ENCODE data around the gene MND1. TPM values are rescaled to one million over a fixed set of nuclear protein-coding genes. Genes with fewer than 3 reads are reported as not detected.

The MND1 gene
- total RNA-seq, 2 experiments from 2014 or later, result 0.42 TPM; not detected in 1

DNA sequence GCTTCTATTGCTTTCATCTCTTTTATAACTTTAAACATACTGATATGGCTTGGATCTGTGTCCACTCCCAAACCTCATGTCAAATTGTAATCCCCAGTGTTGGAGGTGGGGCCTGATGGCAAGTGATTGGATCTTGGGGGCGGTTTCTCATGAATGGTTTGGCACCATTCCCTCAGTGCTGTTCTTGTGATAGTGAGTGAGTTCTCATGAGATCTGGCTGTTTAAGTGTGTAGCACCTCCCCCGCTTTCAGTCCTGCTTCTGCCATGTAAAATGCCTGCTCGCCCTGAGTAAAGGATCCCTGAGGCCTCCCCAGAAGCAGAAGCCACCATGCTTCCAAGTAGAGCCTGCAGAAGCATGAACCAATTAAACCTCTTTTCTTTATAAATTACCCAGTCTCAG, 17.7 kb downstream of the MND1 start:
- Histone ChIP-seq H3K27ac (ENCODE audit: low read depth in 1 of 2, low read length in 2 of 2) (no peak overlapping the region), H3K4me3 (ENCODE audit: low read length) (no peak overlapping the region), H3K9me3 (ENCODE audit: control insufficient read depth in 1 of 2, insufficient read depth in 1 of 2, low read length in 2 of 2) (no peaks in the 10 kb centered on the region), H3K27me3 (ENCODE audit: control insufficient read depth in 1 of 2, insufficient read depth in 2 of 2, low read length in 2 of 2) (no peaks in the 10 kb centered on the region), H3K36me3 (ENCODE audit: insufficient read depth, low read length) (no peaks in the 10 kb centered on the region), H3K4me1 (ENCODE audit: insufficient read depth, low read length) (no peaks in the 10 kb centered on the region)
- Mint-ChIP-seq H3K4me3 (no peak overlapping the region), H3K27ac (no peak overlapping the region), H3K27me3 (no peaks in the 10 kb centered on the region), H3K36me3 (ENCODE audit: low read depth) (no peaks in the 10 kb centered on the region), H3K9me3 (no peaks in the 10 kb centered on the region), H3K4me1 (ENCODE audit: low read depth) (peaks cover 5% of the 10 kb centered on the region)
- no peak for DNase-seq
- TF ChIP-seq, protein P1, sequence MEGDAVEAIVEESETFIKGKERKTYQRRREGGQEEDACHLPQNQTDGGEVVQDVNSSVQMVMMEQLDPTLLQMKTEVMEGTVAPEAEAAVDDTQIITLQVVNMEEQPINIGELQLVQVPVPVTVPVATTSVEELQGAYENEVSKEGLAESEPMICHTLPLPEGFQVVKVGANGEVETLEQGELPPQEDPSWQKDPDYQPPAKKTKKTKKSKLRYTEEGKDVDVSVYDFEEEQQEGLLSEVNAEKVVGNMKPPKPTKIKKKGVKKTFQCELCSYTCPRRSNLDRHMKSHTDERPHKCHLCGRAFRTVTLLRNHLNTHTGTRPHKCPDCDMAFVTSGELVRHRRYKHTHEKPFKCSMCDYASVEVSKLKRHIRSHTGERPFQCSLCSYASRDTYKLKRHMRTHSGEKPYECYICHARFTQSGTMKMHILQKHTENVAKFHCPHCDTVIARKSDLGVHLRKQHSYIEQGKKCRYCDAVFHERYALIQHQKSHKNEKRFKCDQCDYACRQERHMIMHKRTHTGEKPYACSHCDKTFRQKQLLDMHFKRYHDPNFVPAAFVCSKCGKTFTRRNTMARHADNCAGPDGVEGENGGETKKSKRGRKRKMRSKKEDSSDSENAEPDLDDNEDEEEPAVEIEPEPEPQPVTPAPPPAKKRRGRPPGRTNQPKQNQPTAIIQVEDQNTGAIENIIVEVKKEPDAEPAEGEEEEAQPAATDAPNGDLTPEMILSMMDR (IDR thresholded peaks at IDR 0.05), result no peak
- no peak for ATAC-seq (ENCODE audit: poor library complexity)
- ChIA-PET CTCF (no interaction called here), POLR2A (no interaction called here)
- intact Hi-C loops (cut with DNase I, micrococcal nuclease), result no loop called here

DNA sequence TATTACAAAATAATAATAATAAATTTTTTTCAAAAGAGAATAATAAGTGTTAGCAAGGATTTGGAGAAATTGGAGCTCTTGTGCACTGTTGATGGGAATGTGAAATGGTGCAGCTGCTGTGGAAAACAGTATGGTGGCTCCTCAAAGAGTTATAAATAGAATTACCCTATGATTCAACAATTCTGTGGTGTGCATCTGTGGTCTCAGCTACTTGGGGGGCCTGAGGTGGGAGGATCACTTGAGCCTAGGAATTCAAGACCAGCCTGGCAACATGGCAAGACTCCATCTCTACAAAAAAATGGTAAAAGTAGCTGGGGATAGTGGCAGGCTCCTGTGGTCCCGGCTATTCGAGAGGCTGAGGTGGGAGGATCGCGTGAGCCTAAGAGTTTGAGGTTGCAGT, 19.6 kb downstream of the MND1 start:
- intact Hi-C loops (cut with DNase I, micrococcal nuclease), result no loop called here
- POLR2A ChIA-PET, result no interaction called here
- Histone ChIP-seq H3K36me3 (ENCODE audit: insufficient read depth, low read length) (no peaks in the 10 kb centered on the region), H3K9me3 (ENCODE audit: control insufficient read depth in 1 of 2, insufficient read depth in 1 of 2, low read length in 2 of 2) (no peaks in the 10 kb centered on the region), H3K27ac (ENCODE audit: low read depth in 1 of 2, low read length in 2 of 2) (no peak overlapping the region), H3K27me3 (ENCODE audit: control insufficient read depth in 1 of 2, insufficient read depth in 2 of 2, low read length in 2 of 2) (no peaks in the 10 kb centered on the region), H3K4me3 (ENCODE audit: low read length) (no peak overlapping the region), H3K4me1 (ENCODE audit: insufficient read depth, low read length) (no peaks in the 10 kb centered on the region)
- Mint-ChIP-seq H3K4me1 (ENCODE audit: low read depth) (peaks cover 5% of the 10 kb centered on the region), H3K27ac (no peak overlapping the region), H3K36me3 (ENCODE audit: low read depth) (no peaks in the 10 kb centered on the region), H3K9me3 (no peaks in the 10 kb centered on the region), H3K27me3 (no peaks in the 10 kb centered on the region), H3K4me3 (no peak overlapping the region)
- DNase-seq, result no peak
- TF ChIP-seq, protein P1 (IDR thresholded peaks at IDR 0.05), result no peak
- ATAC-seq (ENCODE audit: poor library complexity), result no peak
- CTCF ChIA-PET, result interaction anchor here (1.1 kb wide), 1 partner anchor 18 kb away, joined by 3 read pairs; no protein-coding TSS in a partner anchor

DNA sequence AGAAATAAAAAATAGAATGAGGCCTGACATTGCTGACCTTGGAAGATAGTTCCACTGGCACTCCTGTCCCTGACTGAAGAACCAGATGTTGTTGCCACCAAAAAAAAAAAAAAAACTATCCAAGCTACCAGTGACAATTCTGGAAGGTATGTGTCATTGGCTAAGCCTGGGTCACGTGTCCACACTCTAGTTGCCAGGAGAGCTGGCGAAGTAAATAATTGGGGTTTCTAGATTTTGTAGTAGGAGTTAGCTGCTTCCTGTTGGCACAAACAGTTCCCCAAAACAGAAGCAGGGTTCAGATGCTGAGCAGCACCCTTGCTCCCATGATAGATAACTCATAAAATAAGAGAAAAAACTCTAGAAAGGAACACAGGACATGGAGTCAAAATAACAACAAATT, 20.5 kb downstream of the MND1 start:
- Mint-ChIP-seq H3K4me3 (no peak overlapping the region), H3K27ac (no peak overlapping the region), H3K27me3 (no peaks in the 10 kb centered on the region), H3K36me3 (ENCODE audit: low read depth) (no peaks in the 10 kb centered on the region), H3K4me1 (ENCODE audit: low read depth) (peaks cover 5% of the 10 kb centered on the region), H3K9me3 (no peaks in the 10 kb centered on the region)
- intact Hi-C loops (cut with DNase I, micrococcal nuclease), result loop anchor here in 1 of 2 experiments (5.0 kb wide), 1 partner anchor 52 kb away; no protein-coding TSS in a partner anchor
- Histone ChIP-seq H3K36me3 (ENCODE audit: insufficient read depth, low read length) (no peaks in the 10 kb centered on the region), H3K27me3 (ENCODE audit: control insufficient read depth in 1 of 2, insufficient read depth in 2 of 2, low read length in 2 of 2) (no peaks in the 10 kb centered on the region), H3K9me3 (ENCODE audit: control insufficient read depth in 1 of 2, insufficient read depth in 1 of 2, low read length in 2 of 2) (no peaks in the 10 kb centered on the region), H3K4me1 (ENCODE audit: insufficient read depth, low read length) (no peaks in the 10 kb centered on the region), H3K4me3 (ENCODE audit: low read length) (no peak overlapping the region), H3K27ac (ENCODE audit: low read depth in 1 of 2, low read length in 2 of 2) (no peak overlapping the region)
- DNase-seq (peak in 2 of 14 experiments; percentile 21 to 29), ATAC-seq (ENCODE audit: poor library complexity) (peak; percentile 26)
- ChIA-PET CTCF (no interaction called here), POLR2A (interaction anchor here (0.9 kb wide), 1 partner anchor 162 kb away, joined by 3 read pairs; no protein-coding TSS in a partner anchor)
- TF ChIP-seq, protein P1 (IDR thresholded peaks at IDR 0.05), result no peak

Data from CD4-positive, alpha-beta T cell (primary cell).